ENCODE measurements around the gene ATG7.

Gene ATG7

GRCh38 chr3:11601446-11602238 is 329.4 kb downstream of the ATG7 start:
- Mint-ChIP-seq H3K4me1 (peaks cover 3% of the 10 kb centered on the region), H3K27ac (no peak overlapping the region), H3K9me3 (peaks cover 8% of the 10 kb centered on the region), H3K4me3 (no peak overlapping the region), H3K36me3 (peaks cover 48% of the 10 kb centered on the region), H3K27me3 (no peaks in the 10 kb centered on the region)
- DNase-seq = no peak
- CTCF ChIA-PET = no interaction called here

GRCh38 chr3:11602239-11602840 is 330.1 kb downstream of the ATG7 start:
- no peak for DNase-seq
- H3K4me1 Mint-ChIP-seq = peaks cover 6% of the 10 kb centered on the region
- peaks cover 45% of the 10 kb centered on the region for H3K36me3 Mint-ChIP-seq
- CTCF ChIA-PET = no interaction called here
- H3K9me3 Mint-ChIP-seq = peaks cover 5% of the 10 kb centered on the region
- no peaks in the 10 kb centered on the region for H3K27me3 Mint-ChIP-seq
- H3K27ac Mint-ChIP-seq = no peak overlapping the region
- H3K4me3 Mint-ChIP-seq = no peak overlapping the region

DNA sequence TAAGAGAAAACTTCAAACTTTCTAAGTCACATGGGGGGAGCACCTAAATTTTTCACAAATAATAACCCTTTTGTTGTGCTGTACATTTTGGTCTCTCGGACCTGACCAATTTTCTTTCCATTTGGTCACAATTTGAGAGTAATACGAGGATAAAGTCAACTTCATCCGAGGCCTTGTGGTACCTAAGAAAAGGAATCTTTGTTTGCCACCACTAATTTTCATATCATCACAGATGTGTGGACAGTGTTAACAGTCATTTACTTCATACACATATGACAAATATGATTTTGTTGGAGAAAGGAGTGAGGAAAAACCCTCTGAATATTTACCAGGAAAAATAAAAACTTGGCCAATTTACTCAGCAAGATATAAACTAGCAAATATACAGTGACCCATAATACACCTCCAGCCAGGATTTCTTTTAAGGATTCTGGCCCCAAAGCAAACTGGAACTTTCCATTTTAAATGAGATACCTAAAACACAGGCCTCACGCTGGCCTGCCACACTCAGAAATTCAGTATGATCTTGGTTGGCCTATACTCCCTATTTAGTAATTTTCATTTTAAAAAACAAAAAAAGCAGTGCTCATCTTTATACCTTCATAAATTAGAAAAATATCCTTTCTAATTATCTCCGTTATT is 330.8 kb downstream of the ATG7 start:
- Mint-ChIP-seq H3K27me3 (no peaks in the 10 kb centered on the region), H3K9me3 (peaks cover 3% of the 10 kb centered on the region), H3K4me1 (peaks cover 6% of the 10 kb centered on the region), H3K36me3 (peaks cover 38% of the 10 kb centered on the region), H3K4me3 (no peak overlapping the region), H3K27ac (no peak overlapping the region)
- CTCF ChIA-PET = no interaction called here
- no peak for DNase-seq

- H3K9me3 Mint-ChIP-seq = no peaks in the 10 kb centered on the region
- CTCF ChIA-PET = no interaction called here
- H3K4me3 Mint-ChIP-seq = no peak overlapping the region
- H3K27ac Mint-ChIP-seq = no peak overlapping the region
- peaks cover 6% of the 10 kb centered on the region for H3K4me1 Mint-ChIP-seq
- H3K27me3 Mint-ChIP-seq = no peaks in the 10 kb centered on the region
- no peak for DNase-seq
- peaks cover 33% of the 10 kb centered on the region for H3K36me3 Mint-ChIP-seq
Measured at GRCh38 chr3:11603628-11604027, 331.4 kb downstream of the ATG7 start.

- no peaks in the 10 kb centered on the region for H3K9me3 Mint-ChIP-seq
- H3K27ac Mint-ChIP-seq = no peak overlapping the region
- peaks cover 31% of the 10 kb centered on the region for H3K36me3 Mint-ChIP-seq
- H3K4me1 Mint-ChIP-seq = peaks cover 6% of the 10 kb centered on the region
- no peaks in the 10 kb centered on the region for H3K27me3 Mint-ChIP-seq
- CTCF ChIA-PET = no interaction called here
- no peak overlapping the region for H3K4me3 Mint-ChIP-seq
- DNase-seq = no peak
Measured at GRCh38 chr3:11604139-11604892, 332.1 kb downstream of the ATG7 start.

GRCh38 chr3:11605398-11605797 is 333.2 kb downstream of the ATG7 start:
- no peak for DNase-seq
- Mint-ChIP-seq H3K36me3 (peaks cover 26% of the 10 kb centered on the region), H3K4me3 (no peak overlapping the region), H3K27me3 (no peaks in the 10 kb centered on the region), H3K27ac (no peak overlapping the region), H3K4me1 (peaks cover 6% of the 10 kb centered on the region), H3K9me3 (no peaks in the 10 kb centered on the region)
- CTCF ChIA-PET = no interaction called here

GRCh38 chr3:11606090-11606784 is 334.0 kb downstream of the ATG7 start:
- H3K36me3 Mint-ChIP-seq = peaks cover 23% of the 10 kb centered on the region
- H3K9me3 Mint-ChIP-seq = no peaks in the 10 kb centered on the region
- DNase-seq = no peak
- H3K27ac Mint-ChIP-seq = no peak overlapping the region
- peaks cover 6% of the 10 kb centered on the region for H3K4me1 Mint-ChIP-seq
- H3K27me3 Mint-ChIP-seq = no peaks in the 10 kb centered on the region
- H3K4me3 Mint-ChIP-seq = no peak overlapping the region
- CTCF ChIA-PET = interaction anchor here (0.6 to 0.9 kb wide), 2 partner anchors 45 to 944 kb away, joined by 3 read pairs; no protein-coding TSS in a partner anchor

DNA sequence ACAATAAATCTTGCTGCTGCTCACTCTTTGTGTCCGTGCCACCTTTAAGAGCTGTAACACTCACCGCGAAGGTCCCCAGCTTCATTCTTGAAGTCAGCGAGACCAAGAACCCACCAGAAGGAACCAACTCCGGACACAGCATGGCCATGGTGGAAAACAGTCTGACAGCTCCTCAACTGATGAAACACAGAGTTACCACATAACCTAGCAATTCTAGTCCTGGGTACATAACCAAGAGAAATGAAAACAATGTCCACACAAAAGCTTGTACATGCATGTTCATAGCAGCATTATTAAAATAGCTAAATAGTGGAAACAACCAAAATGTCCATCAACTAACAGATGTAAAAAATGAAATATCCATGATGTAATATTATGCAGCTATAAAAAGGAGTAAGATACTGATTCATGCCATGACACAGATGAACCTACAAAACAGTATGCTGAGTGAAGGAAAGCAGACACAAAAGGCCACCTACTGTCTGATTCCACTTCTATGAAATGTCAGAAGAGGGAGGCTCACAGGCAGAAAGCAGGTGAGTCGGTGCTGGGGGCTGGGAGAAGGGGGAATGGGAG is 334.8 kb downstream of the ATG7 start:
- Mint-ChIP-seq H3K4me1 (peaks cover 4% of the 10 kb centered on the region), H3K9me3 (no peaks in the 10 kb centered on the region), H3K27ac (no peak overlapping the region), H3K4me3 (no peak overlapping the region), H3K27me3 (no peaks in the 10 kb centered on the region), H3K36me3 (peaks cover 19% of the 10 kb centered on the region)
- no peak for DNase-seq
- CTCF ChIA-PET = interaction anchor here (0.6 to 1.1 kb wide), 3 partner anchors 9 to 944 kb away, joined by 3 read pairs; no protein-coding TSS in a partner anchor

All from activated naive CD4-positive, alpha-beta T cell treated with anti-CD3 and anti-CD28 coated beads, Interleukin-2, amount 10 ng/mL, durations not matched to agents 7 days and 5 days (primary cell).